Stimulated activated CD4-positive, alpha-beta T cell treated with anti-CD3 and anti-CD28 coated beads, TNF-alpha, amount 100 ng/mL, for 1 hour (primary cell): Measurements from ENCODE around the gene TEX36.
"Not testable (repeated sequence)": the region's sequence is repeated elsewhere in the genome, so short reads cannot be mapped to it uniquely, and the experiment has no call there.

Source experiments
- DNase-seq, 3 donors: peaks; one replicate each; pipeline ENCODE4 v3.0.0-alpha.2; 2020; ENCODE audit warnings: low read depth in 3 of 3, low spot score in 1 of 3

The TEX36 gene

GRCh38 chr10:125634606-125635005 is 48.4 kb downstream of the TEX36 start:
- DNase-seq = no peak

GRCh38 chr10:125633517-125633999 is 49.4 kb downstream of the TEX36 start:
- DNase-seq = no peak

- no peak for DNase-seq
Measured at GRCh38 chr10:125631806-125632205, 51.2 kb downstream of the TEX36 start.

GRCh38 chr10:125629758-125630376 is 53.1 kb downstream of the TEX36 start:
- DNase-seq = no peak

DNA sequence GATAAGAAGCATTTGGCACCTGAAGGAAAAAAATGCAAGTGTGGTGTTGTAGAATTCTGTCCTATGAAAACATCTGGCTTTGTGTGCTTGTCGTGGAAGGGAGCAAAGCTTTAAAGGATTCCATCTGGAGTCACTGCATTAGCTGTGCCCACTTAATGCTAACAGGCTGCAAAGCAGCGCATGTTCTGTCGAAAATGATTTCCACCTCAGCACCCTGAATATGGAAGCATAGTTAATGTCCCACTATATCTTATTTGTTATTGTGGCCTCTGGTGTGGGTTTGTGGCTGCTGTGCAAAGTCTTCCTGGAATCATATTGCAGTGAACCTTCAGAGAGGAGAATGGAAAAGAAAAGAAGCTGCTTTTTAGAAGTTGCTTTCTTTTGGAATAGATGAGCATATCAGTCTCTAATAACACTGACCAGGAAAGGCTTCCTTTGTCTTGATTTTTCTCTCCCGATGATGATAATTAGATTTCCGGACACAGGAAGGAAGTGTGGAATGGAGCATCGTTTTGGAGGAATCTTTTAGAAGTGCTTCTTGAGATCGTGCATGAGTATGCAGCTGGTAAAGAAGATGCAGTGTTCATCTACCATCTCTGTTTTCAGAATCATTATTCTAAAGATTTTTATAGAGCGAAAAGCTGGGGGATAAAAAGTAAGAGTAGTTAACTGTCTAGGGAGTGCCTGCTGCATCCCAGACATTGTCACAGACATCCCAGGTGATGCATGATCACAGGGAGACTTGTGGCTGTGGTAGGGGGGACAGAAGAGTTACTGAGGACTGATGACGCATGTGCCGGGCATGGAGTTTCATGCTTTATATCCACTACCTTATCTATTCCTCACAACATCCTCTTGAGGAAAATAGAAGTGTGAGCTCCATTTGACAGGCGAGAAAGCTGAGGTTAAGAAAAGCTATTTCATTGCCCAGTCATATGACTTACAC is 54.6 kb downstream of the TEX36 start:
- DNase-seq = no peak

GRCh38 chr10:125627646-125628045 is 55.3 kb downstream of the TEX36 start:
- no peak for DNase-seq

GRCh38 chr10:125626671-125627070 is 56.3 kb downstream of the TEX36 start:
- no peak for DNase-seq

DNA sequence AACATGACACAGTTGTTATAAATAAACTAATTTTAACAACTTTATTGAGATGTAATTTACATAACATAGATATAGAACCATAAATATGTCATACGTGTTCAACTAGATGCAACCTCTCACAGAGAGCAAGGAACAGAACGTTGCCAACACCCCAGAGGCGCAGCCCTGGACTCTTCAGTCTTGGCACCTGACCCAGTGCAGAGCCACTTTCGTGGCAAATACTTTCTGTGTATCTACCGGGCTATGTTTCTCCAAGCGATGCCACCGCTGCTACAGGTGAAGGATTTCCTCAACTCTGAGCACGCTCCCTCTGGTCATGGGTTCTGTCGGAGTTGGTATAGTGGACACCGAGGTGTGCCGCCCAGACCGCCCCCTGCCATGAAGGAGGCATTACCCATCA is 57.4 kb downstream of the TEX36 start:
- no peak for DNase-seq

DNA sequence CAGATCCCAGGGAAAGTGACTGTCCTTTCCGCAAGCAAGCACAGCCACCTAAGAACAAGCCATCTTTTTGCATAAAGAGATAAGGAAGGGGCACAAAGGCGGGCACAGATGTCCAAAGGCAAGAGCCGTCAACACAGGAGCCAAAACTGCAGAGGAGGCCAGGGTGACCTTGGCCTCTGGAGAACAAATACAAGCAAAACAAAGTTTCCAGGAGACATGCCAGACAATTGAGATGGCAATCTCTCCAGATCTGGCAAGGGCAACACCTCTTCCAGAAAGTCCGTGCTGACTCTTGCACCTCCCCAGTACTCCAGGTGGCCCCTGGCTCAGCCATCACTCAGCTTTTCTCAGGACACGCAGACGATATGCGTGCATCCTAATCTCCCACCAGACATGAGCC is 58.2 kb downstream of the TEX36 start:
- DNase-seq = no peak

DNA sequence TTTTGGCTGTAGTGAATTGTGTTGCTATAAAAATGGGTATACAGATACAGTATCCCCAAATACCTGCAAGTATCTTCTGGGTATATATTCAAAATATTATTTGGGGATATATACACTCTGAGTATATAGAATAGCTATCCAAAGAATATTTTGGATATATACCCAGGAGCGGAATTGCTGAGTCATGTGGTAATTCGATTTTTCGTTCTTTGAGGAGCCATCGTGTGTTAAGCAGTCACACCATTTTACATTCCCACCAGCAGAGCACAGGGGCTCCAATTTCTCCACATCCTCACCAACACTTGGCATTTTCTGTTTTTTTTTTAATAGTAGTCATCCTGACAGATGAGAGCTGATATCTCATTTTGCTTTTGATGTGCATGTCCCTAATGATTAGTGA is 61.9 kb downstream of the TEX36 start:
- no peak for DNase-seq

DNA sequence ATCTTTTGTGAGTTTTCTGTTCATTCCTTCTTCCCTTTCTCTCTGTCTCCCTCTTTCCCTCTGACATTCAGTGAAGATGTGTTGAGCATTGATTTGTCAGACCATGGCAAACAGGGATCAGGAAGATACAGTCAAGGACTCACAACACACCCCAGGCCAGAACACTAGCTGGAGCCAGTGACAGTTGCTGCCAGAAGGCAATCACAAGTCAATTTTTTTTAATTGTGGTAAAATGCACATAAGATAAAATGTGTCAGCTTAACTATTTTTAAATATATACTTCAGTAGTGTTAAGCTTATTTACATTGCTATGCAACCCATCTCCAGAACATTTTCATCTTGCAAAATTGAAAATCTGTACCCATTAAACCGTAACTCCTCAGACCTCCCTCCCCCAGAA is 62.6 kb downstream of the TEX36 start:
- DNase-seq = no peak

GRCh38 chr10:125613062-125613461 is 69.9 kb downstream of the TEX36 start:
- DNase-seq = not testable (repeated sequence)

DNA sequence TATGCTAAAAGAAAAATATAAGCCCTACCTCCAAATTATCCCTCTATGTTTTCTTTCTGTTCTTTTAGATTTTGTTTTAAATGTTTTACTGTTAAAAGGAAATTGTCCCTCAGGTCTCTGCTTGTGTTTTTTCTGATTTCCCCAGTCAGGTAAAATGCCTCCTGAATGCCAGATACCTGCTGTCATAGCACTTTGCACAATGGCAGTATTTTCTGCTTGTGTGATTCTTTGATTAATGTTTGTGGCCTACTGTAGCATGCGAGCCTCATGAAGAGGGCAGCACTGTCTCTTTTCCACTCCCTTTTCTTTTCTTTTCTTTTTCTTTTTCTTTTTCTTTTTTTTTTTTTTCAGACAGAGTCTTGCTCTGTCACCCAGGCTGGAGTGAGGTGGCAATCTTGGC is 71.2 kb downstream of the TEX36 start:
- no peak for DNase-seq

DNA sequence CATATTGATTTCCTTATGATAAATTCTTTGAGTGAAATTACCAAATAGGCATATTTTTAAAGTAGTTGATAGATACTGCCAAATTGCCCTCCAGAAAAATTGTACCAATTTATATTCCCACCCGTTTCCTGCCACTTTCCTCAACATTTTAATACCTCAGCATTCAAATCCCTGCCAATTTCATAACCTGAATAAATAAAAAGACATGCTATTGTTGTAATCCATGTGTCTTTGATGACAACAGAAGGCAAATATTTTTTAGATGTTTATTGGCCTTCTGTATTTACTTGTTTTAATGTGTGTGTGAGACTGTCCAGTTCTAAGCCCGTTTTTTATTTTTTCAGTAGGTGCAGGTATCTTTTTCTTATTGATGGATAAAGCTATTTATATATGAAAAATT is 71.7 kb downstream of the TEX36 start:
- no peak for DNase-seq

DNA sequence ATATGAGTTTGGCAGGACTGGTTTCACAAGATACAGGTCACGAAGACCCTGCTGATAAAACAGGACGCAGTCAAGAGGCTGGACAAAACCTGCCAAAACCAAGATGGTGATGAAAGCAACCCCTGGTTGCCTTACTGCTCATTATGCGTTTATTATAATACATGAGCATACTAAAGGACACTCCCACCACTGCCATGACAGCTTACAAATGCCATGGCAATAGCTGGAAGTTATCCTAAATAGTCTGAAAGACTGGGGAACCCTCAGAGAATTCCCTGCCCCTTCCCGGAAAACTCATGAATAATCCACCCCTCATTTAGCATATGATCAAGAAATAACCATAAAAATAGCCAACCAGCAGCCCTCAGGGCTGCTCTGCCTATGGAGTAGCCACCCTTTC is 73.1 kb downstream of the TEX36 start:
- no peak for DNase-seq

- no peak for DNase-seq
Measured at GRCh38 chr10:125608474-125608873, 74.5 kb downstream of the TEX36 start.

DNA sequence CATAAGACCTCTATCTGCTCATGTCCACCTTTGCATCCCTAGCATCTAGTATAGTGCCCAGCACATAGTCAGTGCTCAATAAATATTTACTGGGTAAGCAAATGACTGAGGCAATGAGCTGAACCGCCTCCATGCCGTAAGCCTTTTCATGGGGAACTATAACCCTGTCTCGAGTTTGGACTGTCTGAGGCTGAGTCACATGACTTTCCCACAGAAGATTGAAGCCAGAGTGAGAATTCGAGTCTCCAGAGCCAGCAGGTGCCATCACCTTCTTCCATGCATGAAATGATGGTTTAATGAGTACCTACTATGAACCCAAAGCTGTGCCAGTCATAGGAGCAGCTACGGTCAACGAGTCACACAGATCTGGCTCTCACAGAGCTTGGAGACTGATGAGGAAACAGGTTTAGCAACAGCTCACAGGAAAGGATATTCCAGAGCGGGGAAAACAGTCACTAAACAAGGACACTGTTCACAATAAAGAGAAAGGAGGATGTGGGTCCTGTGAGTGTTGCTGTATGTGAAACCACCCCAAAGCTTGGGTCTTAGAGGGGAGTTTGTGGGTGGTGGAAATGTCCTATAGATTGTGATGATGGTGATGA is 75.2 kb downstream of the TEX36 start:
- DNase-seq = no peak

DNA sequence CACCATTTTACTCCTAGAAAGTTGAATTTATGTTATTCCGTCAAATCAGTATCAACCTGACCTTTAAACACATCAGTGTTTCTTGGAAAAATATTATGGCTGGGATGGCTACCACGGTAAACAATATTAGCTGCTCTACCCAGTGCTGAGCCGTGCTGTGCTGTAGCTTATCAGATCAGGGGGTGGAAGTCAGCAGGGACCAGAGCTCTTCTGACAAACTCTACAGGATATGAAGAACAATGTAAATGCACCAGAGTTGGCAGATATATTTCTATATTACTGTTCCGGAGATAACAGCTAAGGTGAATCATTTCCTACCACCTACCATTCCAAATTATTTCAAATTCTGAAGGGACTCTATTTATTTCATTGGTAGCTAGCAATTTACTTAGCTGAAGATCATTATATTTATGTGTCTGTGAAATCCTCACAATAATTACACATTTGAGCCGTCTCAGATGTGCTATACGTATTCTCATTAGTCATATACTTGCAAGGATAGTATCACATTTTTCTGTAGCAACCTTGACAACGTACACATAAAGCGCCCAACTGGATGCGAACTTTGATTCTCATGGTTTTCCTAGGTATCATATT is 76.5 kb downstream of the TEX36 start:
- no peak for DNase-seq
